ENCODE measurements around the gene UBA1.

GRCh38 chrX:47180346-47180745 lies 13.3 kb upstream of the UBA1 start:
- TF ChIP-seq EZH2 (IDR thresholded peaks at IDR 0.05; ENCODE audit: borderline replicate concordance, low read length) (no peak), CTCF (conservative IDR thresholded peaks at IDR 0.05 in 1 of 2, IDR thresholded peaks at IDR 0.05 in 1 of 2; ENCODE audit: extremely low read depth in 1 of 2, insufficient read depth in 1 of 2, low read depth in 1 of 2, low read length in 2 of 2) (no peak)
